Heart right ventricle (tissue), 16 donors: Measurements from ENCODE around the gene FAP. TPM values are rescaled to one million over a fixed set of nuclear protein-coding genes. Genes with fewer than 3 reads are reported as not detected.

Experiments used
- ATAC-seq, 8 donors: fragments of 200-7000 bp; cut with Tn5 transposase; one replicate each; pipeline ENCODE4 v1.9.1; 2020; ENCODE audit warnings: mild to moderate bottlenecking in 8 of 8, moderate library complexity in 8 of 8, moderate number of reproducible peaks in 1 of 8
- DNase-seq, 2 donors: peaks; one replicate each; pipeline ENCODE4 v3.0.0-alpha.2; 2020
- H3K27ac ChIP-seq, 10 donors: fragments of 200-600 bp; sonication (generic) in 2 of 10; one replicate each; pipeline versions ENCODE4 v1.5.0 to v1.8.0; 2020 to 2022; ENCODE audit warnings: mild to moderate bottlenecking in 3 of 10
- H3K27me3 ChIP-seq, 7 donors: fragments of 200-600 bp; one replicate each; pipeline ENCODE4 v1.8.0; 2021 to 2022; ENCODE audit warnings: mild to moderate bottlenecking in 2 of 7
- H3K36me3 ChIP-seq, 9 donors: fragments of 200-600 bp; sonication (generic) in 1 of 9; one replicate each; pipeline versions ENCODE4 v1.5.0 to v1.8.0; 2020 to 2022; ENCODE audit warnings: mild to moderate bottlenecking in 2 of 9
- H3K4me1 ChIP-seq, 9 donors: fragments of 200-600 bp; sonication (generic) in 1 of 9; one replicate each; pipeline versions ENCODE4 v1.5.0 to v1.8.0; 2020 to 2022; ENCODE audit warnings: mild to moderate bottlenecking in 4 of 9
- H3K4me3 ChIP-seq, 10 donors: fragments of 200-600 bp; sonication (generic) in 2 of 10; one replicate each; pipeline versions ENCODE4 v1.5.0 to v1.8.0; 2020 to 2022; ENCODE audit warnings: mild to moderate bottlenecking in 7 of 10, moderate library complexity in 2 of 10
- H3K9me3 ChIP-seq, 11 donors: fragments of 200-600 bp in 10 of 11; sonication (generic) in 2 of 11; one replicate each; pipeline versions ENCODE4 v1.5.0 to v1.8.0; 2013 to 2022; ENCODE audit warnings: mild to moderate bottlenecking in 2 of 11, control low read depth in 1 of 11, moderate library complexity in 1 of 11
- CTCF ChIP-seq, 9 donors: fragments of 200-600 bp; sonication (generic) in 2 of 9; IDR thresholded peaks; one replicate each; pipeline versions ENCODE4 v1.5.0 to v1.8.0; 2021 to 2022; ENCODE audit warnings: antibody characterized with exemption in 9 of 9, mild to moderate bottlenecking in 5 of 9, moderate library complexity in 1 of 9
- WGBS, 2 donors: extraction: QIAGEN DNeasy Blood & Tissue Kit; methylation state at CpG; one replicate each; pipeline ENCODE4 v1.1.7; 2013; ENCODE audit warnings: inconsistent platforms in 1 of 2; 5-methylcytosine and 5-hydroxymethylcytosine counted together
- intact Hi-C, 10 donors: fragments of 100-400 bp; cut with DNase I; formaldehyde crosslinking; loops; one replicate each; pipeline versions ENCODE4 v1.11.1 to v1.14.2; 2022
- polyA plus RNA-seq, 2 donors: library from polyadenylated mRNA; stranded (reverse); fragments of 200-250 nt; gene quantifications; one replicate each; pipeline ENCODE4 v1.2.3, GENCODE V29; 2013
- total RNA-seq, 10 donors: library from RNA; stranded (reverse); fragmentation: NEBNext Ultra II Directional in 3 of 10; extraction: Animal tissue kit (Norgen Biotek cat#: 25700) in 3 of 10; gene quantifications; one replicate each; pipeline versions ENCODE4 v1.2.1 to v1.2.4, GENCODE V29; 2021 to 2023
- donor health status: Arrhythmogenic right ventricular cardiomyopathy.
- donor health status: ischemic (EF 13 %, LVEDD 7.1; RV severe dilation, severe dysfunction).
- donor health status: healthy with polysubstance abuse.
- donor health status: DM: no; HTN: yes; CAD: no.
- donor health status: DM: no; HTN: no; CAD: no.
- donor health status: ischemic (EF 25% LVEDD 6.9; RV normal size, moderate dysfunction).
- donor health status: ischemic (EF 25% LVEDD 5.7; RV mildly dilated, moderate dysfunction).
- donor health status: healthy.
- donor health status: DM: yes; HTN: yes; CAD: no.
- donor health status: Ischemic cardiomyopathy.
- donor health status: ischemic (EF 35%, LVEDD 5.7; RV mildly dilated, moderate dysfunction).
- donor health status: nonischemic (EF 11% LVEDD 7.7; RV severe dilation, severe dysfunction).
- donor health status: DM: yes; HTN: yes; CAD: no.
- donor health status: PGD.
- donor health status: ischemic (EF 29% LVEDD 5.4; RV normal size, mild dysfunction).
- donor health status: nonischemic (EF 23%, LVEDD 6.1; RV moderate dilation, normal function).

FAP gene
- total and polyA plus RNA-seq, 12 donors = 0.56 to 11.5 (median 2.2) TPM

GRCh38 chr2:162257425-162257824 is 14.2 kb upstream of the FAP start:
- Histone ChIP-seq H3K27me3 (no peaks in the 10 kb centered on the region), H3K9me3 (no peaks in the 10 kb centered on the region), H3K4me3 (no peak overlapping the region), H3K27ac (peak overlapping the region in 2 of 10 donors; percentile 51 to 56), H3K4me1 (peaks cover 0 to 56% (median 13%) of the 10 kb centered on the region in 9 donors), H3K36me3 (no peaks in the 10 kb centered on the region)
- no peak for TF ChIP-seq CTCF (IDR thresholded peaks at IDR 0.05)
- ATAC-seq (no peak), DNase-seq (no peak)
- intact Hi-C loops = no loop called here
- 47 to 51% methylated on average over 1 of the region's 1 CpG for WGBS, 2 donors

- DNase-seq (no peak), ATAC-seq (no peak)
- Histone ChIP-seq H3K27ac (peak overlapping the region in 2 of 10 donors; percentile 27 to 51), H3K4me3 (no peak overlapping the region), H3K4me1 (peaks cover 0 to 50% (median 10%) of the 10 kb centered on the region in 9 donors), H3K27me3 (no peaks in the 10 kb centered on the region), H3K36me3 (no peaks in the 10 kb centered on the region), H3K9me3 (no peaks in the 10 kb centered on the region)
- intact Hi-C loops = no loop called here
- WGBS, 2 donors = 78 to 88% methylated on average over 2 of the region's 2 CpGs
- no peak for TF ChIP-seq CTCF (IDR thresholded peaks at IDR 0.05)
These were observed 13.3 kb upstream of the FAP start for GRCh38 chr2:162256591-162256991.

GRCh38 chr2:162254236-162254871 is 11.1 kb upstream of the FAP start:
- peaks cover 0 to 31% (median 0%) of the 10 kb centered on the region in 9 donors for H3K4me1 ChIP-seq
- ATAC-seq (no peak), DNase-seq (no peak)
- no peak overlapping the region for H3K4me3 ChIP-seq
- 61 to 88% methylated on average over 2 of the region's 2 CpGs for WGBS, 2 donors
- H3K9me3 ChIP-seq = peaks cover 0 to 10% (median 0%) of the 10 kb centered on the region in 11 donors
- no peaks in the 10 kb centered on the region for H3K27me3 ChIP-seq
- H3K27ac ChIP-seq = no peak overlapping the region
- intact Hi-C loops = no loop called here
- no peaks in the 10 kb centered on the region for H3K36me3 ChIP-seq
- no peak for TF ChIP-seq CTCF (IDR thresholded peaks at IDR 0.05)

- H3K27ac ChIP-seq = no peak overlapping the region
- intact Hi-C loops = no loop called here
- H3K4me3 ChIP-seq = no peak overlapping the region
- TF ChIP-seq CTCF (IDR thresholded peaks at IDR 0.05) = no peak
- no peaks in the 10 kb centered on the region for H3K27me3 ChIP-seq
- no peak for ATAC-seq
- no peak for DNase-seq
- H3K9me3 ChIP-seq = peaks cover 0 to 10% (median 0%) of the 10 kb centered on the region in 11 donors
- no peaks in the 10 kb centered on the region for H3K36me3 ChIP-seq
- WGBS, 2 donors = 75 to 95% methylated on average over 3 of the region's 3 CpGs
- peaks cover 0 to 22% (median 0%) of the 10 kb centered on the region in 9 donors for H3K4me1 ChIP-seq
These were observed 10.2 kb upstream of the FAP start for GRCh38 chr2:162253435-162253834.
